NCI-H2227 treated with DMSO at 0.1 percent for 48 hours (cell line): ENCODE results near the gene FOXN3.
"Not testable (repeated sequence)": the region's sequence is repeated elsewhere in the genome, so short reads cannot be mapped to it uniquely, and the experiment has no call there.

Experiments used
- DNase-seq: peaks from one replicate; lab custom pipeline; 2025; lab: John Stamatoyannopoulos, UW

Gene FOXN3

GRCh38 chr14:89128311-89129026, 288.6 kb downstream of the FOXN3 start:
- no peak for DNase-seq

- DNase-seq: no peak
These were observed 290.6 kb downstream of the FOXN3 start for GRCh38 chr14:89126461-89126860.

- DNase-seq: no peak
These were observed 291.8 kb downstream of the FOXN3 start for GRCh38 chr14:89125216-89125615.

- DNase-seq: no peak
These were observed 293.2 kb downstream of the FOXN3 start for GRCh38 chr14:89123851-89124250.

DNA sequence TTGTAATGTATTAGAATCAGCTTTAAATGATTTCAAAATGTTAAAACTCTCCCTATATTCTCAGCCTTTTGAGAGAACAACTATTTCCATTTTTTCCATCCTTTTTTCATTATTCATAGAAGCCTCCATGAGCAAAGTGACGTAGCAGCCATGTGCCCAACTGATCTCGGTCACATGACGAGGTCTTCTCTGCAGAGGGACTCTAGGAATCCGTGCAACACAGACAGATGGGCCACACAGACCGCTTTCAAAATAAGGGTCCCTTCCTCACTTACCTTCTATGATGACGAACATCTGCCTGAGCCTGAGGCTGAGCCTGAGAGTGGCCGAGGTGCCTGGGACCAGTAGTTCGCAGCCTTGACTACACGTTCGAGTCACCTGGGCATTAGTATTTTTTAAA, 293.8 kb downstream of the FOXN3 start:
- no peak for DNase-seq

- DNase-seq: peak; percentile 17
These were observed 294.9 kb downstream of the FOXN3 start for GRCh38 chr14:89121968-89122620.

DNA sequence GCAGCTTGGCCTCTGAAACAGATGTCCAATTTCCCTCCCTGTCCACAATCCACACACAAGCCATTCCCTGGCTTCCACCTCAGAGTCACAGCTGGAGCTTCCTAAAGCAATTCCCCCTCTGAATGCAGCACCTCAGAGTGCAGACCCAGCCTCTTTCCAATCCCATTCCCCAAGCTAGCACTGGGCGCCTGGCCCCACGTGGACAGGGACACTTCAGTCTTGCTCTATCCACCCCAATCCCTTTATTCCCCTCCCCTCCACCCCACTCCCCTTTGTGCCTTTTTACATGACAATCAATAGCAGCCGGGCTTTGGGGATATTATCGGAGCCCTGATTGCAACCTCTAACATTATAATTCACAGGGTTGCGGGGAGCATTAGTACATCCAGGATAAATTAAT, 300.0 kb downstream of the FOXN3 start:
- no peak for DNase-seq

DNA sequence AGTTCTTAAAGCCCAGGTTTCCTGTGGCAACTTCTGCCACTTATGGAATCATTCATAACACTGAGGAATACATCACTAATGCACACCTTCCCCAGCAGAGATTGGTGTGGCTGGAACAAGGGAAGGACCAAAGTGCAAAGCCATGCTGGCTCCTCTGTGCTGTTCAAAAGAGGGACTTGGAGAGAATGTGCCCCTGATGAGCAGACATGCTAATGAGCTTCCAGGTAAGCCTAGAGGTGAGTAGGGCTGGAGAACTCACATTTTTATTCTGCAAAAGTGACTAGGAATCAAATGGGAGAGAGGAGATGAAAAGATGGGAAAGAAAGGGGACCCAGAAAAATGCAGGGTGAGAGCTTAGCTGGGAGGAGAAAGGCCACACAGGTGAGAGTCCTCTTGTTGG, 302.9 kb downstream of the FOXN3 start:
- DNase-seq: no peak

DNA sequence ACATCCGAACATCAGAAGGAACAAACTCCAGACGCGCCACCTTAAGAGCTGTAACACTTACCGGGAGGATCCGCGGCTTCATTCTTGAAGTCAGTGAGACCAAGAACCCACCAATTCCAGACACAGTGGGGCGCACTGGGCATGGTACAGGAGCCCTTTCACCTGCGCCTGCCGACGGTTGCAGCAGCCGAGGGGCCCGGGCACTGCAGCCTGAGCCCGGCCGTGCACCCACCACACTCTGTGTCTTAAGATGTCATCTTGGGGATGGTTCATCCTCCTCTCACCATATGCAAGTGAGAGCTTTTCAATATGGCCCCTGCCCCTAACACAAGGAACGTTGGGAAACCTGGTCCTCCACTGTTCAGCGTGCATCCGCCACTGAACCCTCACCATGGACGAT, 304.3 kb downstream of the FOXN3 start:
- no peak for DNase-seq

- not testable (repeated sequence) for DNase-seq
These were observed 305.1 kb downstream of the FOXN3 start for GRCh38 chr14:89111766-89112543.

DNA sequence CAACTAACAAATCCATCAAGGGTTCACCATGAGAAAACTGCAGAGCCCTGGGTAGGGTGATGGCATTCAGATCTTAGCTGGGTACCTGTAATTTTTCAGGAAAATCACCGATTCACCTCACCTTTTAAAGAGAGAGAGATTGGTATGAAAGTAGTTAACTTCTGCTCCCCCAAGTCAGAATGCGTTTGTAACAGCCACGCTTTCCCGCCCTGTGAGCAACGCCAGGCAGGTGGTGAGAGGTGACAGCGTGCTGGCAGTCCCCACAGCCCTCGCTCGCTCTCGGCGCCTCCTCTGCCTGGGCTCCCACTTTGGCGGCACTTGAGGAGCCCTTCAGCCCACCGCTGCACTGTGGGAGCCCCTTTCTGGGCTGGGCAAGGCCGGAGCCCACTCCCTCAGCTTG, 305.8 kb downstream of the FOXN3 start:
- not testable (repeated sequence) for DNase-seq

- DNase-seq: no peak
These were observed 306.9 kb downstream of the FOXN3 start for GRCh38 chr14:89110110-89110509.

GRCh38 chr14:89108608-89109007, 308.4 kb downstream of the FOXN3 start:
- DNase-seq: no peak

DNA sequence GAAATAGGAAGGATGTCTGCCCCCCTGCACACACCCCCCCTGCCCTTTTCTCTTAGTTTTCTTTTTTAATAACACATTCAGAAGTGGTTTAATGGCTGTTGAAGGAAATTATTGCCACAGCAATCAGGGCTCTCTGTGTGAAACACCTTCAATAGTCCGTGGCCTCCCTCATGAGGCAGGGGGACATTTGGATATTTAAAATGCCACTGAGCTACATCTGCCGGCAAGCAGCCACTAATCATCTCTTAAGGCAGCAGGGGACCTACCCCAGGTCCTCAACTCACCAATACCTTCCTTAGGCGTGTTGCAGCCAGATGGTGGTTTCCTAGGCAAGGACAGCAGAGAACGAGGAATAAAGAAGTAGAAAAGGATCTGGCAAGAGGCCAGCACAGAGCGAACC, 309.4 kb downstream of the FOXN3 start:
- peak; percentile 5 for DNase-seq
